Esophagus (tissue), 2 donors: ENCODE measurements around the gene SYMPK. TPM values are rescaled to one million over a fixed set of nuclear protein-coding genes. Genes with fewer than 3 reads are reported as not detected.
A peak's percentile ranks its signal among the peaks of the same experiment; 100 is the strongest.
"Not testable (repeated sequence)": the region's sequence is repeated elsewhere in the genome, so short reads cannot be mapped to it uniquely, and the experiment has no call there.

Experiments
- H3K27ac ChIP-seq, 2 donors: one replicate each; pipeline ENCODE4 v1.5.1; 2013; ENCODE audit warnings: low read depth in 2 of 2, mild to moderate bottlenecking in 2 of 2, inconsistent platforms in 1 of 2, low read length in 1 of 2, moderate library complexity in 1 of 2
- H3K27me3 ChIP-seq, 2 donors: one replicate each; pipeline ENCODE4 v1.6.1; 2013; ENCODE audit warnings: low read length in 2 of 2, control low read depth in 1 of 2, mild to moderate bottlenecking in 1 of 2; ENCODE audit not compliant: insufficient read depth in 2 of 2, control insufficient read depth in 1 of 2
- H3K36me3 ChIP-seq, 2 donors: one replicate each; pipeline ENCODE4 v1.6.1; 2013; ENCODE audit warnings: low read length in 1 of 2; ENCODE audit not compliant: control insufficient read depth in 2 of 2, insufficient read depth in 2 of 2
- H3K4me1 ChIP-seq, 2 donors: one replicate each; pipeline ENCODE4 v1.6.1; 2013; ENCODE audit warnings: low read length in 1 of 2; ENCODE audit not compliant: control insufficient read depth in 2 of 2, insufficient read depth in 2 of 2
- H3K4me3 ChIP-seq, 2 donors: one replicate each; pipeline ENCODE4 v1.5.1; 2013; ENCODE audit warnings: low read length in 2 of 2, mild to moderate bottlenecking in 2 of 2, low read depth in 1 of 2, moderate library complexity in 1 of 2
- H3K9me3 ChIP-seq, 2 donors: one replicate each; pipeline ENCODE4 v1.6.1; 2013; ENCODE audit warnings: mild to moderate bottlenecking in 2 of 2, low read depth in 1 of 2, low read length in 1 of 2, moderate library complexity in 1 of 2; ENCODE audit not compliant: control insufficient read depth in 2 of 2, insufficient read depth in 1 of 2
- WGBS, 2 donors: extraction: QIAGEN DNeasy Blood & Tissue Kit; methylation state at CpG; one replicate each; pipeline ENCODE4 v1.1.7; 2013; 5-methylcytosine and 5-hydroxymethylcytosine counted together
- polyA plus RNA-seq, 2 donors: library from polyadenylated mRNA; stranded (reverse); fragments of 200-250 nt; gene quantifications; one replicate each; pipeline ENCODE4 v1.2.3, GENCODE V29; 2013
- donor health status: healthy with polysubstance abuse.
- donor health status: Bipolar disorder and iron deficiency.

The SYMPK gene
- polyA plus RNA-seq, 2 donors: 31.3 to 76.3 TPM

GRCh38 chr19:45900738-45901431, 37.9 kb upstream of the SYMPK start:
- Histone ChIP-seq H3K4me1 (peaks cover 4% of the 10 kb centered on the region in 2 donors), H3K27me3 (no peaks in the 10 kb centered on the region), H3K9me3 (no peaks in the 10 kb centered on the region), H3K36me3 (peaks cover 0 to 9% of the 10 kb centered on the region in 2 donors), H3K27ac (no peak overlapping the region), H3K4me3 (peak overlapping the region; percentile 67 to 71)
- 51 to 57% methylated on average over 22 of the region's 22 CpGs for WGBS, 2 donors

- no peaks in the 10 kb centered on the region for H3K27me3 ChIP-seq
- H3K9me3 ChIP-seq: no peaks in the 10 kb centered on the region
- H3K4me1 ChIP-seq: peaks cover 4% of the 10 kb centered on the region in 2 donors
- WGBS, 2 donors: 95 to 97% methylated on average over 4 of the region's 4 CpGs
- H3K36me3 ChIP-seq: peaks cover 0 to 9% of the 10 kb centered on the region in 2 donors
- no peak overlapping the region for H3K27ac ChIP-seq
- no peak overlapping the region for H3K4me3 ChIP-seq
These were observed 37.1 kb upstream of the SYMPK start for GRCh38 chr19:45899919-45900589.

- 94% methylated on average over 7 of the region's 7 CpGs for WGBS, 2 donors
- Histone ChIP-seq H3K27me3 (no peaks in the 10 kb centered on the region), H3K27ac (no peak overlapping the region), H3K36me3 (peaks cover 0 to 9% of the 10 kb centered on the region in 2 donors), H3K4me1 (peaks cover 4% of the 10 kb centered on the region in 2 donors), H3K4me3 (no peak overlapping the region), H3K9me3 (no peaks in the 10 kb centered on the region)
These were observed 36.3 kb upstream of the SYMPK start for GRCh38 chr19:45899253-45899652.

GRCh38 chr19:45897261-45897812, 34.4 kb upstream of the SYMPK start:
- Histone ChIP-seq H3K4me1 (peaks cover 4% of the 10 kb centered on the region in 2 donors), H3K27ac (no peak overlapping the region), H3K27me3 (no peaks in the 10 kb centered on the region), H3K9me3 (no peaks in the 10 kb centered on the region), H3K36me3 (peaks cover 0 to 9% of the 10 kb centered on the region in 2 donors), H3K4me3 (no peak overlapping the region)
- WGBS, 2 donors: 92 to 93% methylated on average over 8 of the region's 8 CpGs

- WGBS, 2 donors: 96 to 97% methylated on average over 12 of the region's 12 CpGs
- H3K36me3 ChIP-seq, H3K9me3 ChIP-seq, H3K27ac ChIP-seq, H3K27me3 ChIP-seq, H3K4me1 ChIP-seq, H3K4me3 ChIP-seq: not testable (repeated sequence)
These were observed 33.1 kb upstream of the SYMPK start for GRCh38 chr19:45895983-45896599.

GRCh38 chr19:45895519-45895972, 32.6 kb upstream of the SYMPK start:
- H3K36me3 ChIP-seq: peaks cover 0 to 9% of the 10 kb centered on the region in 2 donors

GRCh38 chr19:45890877-45891276, 27.9 kb upstream of the SYMPK start:
- Histone ChIP-seq H3K4me1 (no peaks in the 10 kb centered on the region), H3K27me3 (no peaks in the 10 kb centered on the region), H3K9me3 (no peaks in the 10 kb centered on the region), H3K27ac (no peak overlapping the region), H3K36me3 (no peaks in the 10 kb centered on the region), H3K4me3 (no peak overlapping the region)
- 85 to 88% methylated on average over 11 to 17 of the region's 17 CpGs for WGBS, 2 donors

More at GRCh38 chr19:45895519-45895972, 32.6 kb upstream of the SYMPK start:
- no peak overlapping the region for H3K4me3 ChIP-seq
- H3K27ac ChIP-seq: no peak overlapping the region
- no peaks in the 10 kb centered on the region for H3K9me3 ChIP-seq
- H3K27me3 ChIP-seq: no peaks in the 10 kb centered on the region
- 80 to 81% methylated on average over 9 of the region's 9 CpGs for WGBS, 2 donors
- no peaks in the 10 kb centered on the region for H3K4me1 ChIP-seq

- H3K36me3 ChIP-seq: peaks cover 0 to 2% of the 10 kb centered on the region in 2 donors
- no peak overlapping the region for H3K27ac ChIP-seq
- H3K27me3 ChIP-seq: no peaks in the 10 kb centered on the region
- peaks cover under 1 to 11% of the 10 kb centered on the region in 2 donors for H3K4me1 ChIP-seq
- no peaks in the 10 kb centered on the region for H3K9me3 ChIP-seq
- no peak overlapping the region for H3K4me3 ChIP-seq
- 71% methylated on average over 6 of the region's 6 CpGs for WGBS, 2 donors
These were observed 26.4 kb upstream of the SYMPK start for GRCh38 chr19:45889210-45889885.

- Histone ChIP-seq H3K36me3 (peaks cover 0 to 2% of the 10 kb centered on the region in 2 donors), H3K27ac (peak overlapping the region; percentile 90 to 95), H3K27me3 (no peaks in the 10 kb centered on the region), H3K4me3 (peak overlapping the region; percentile 59 to 83), H3K9me3 (no peaks in the 10 kb centered on the region), H3K4me1 (peaks cover 9 to 21% of the 10 kb centered on the region in 2 donors)
- WGBS, 2 donors: 45 to 49% methylated on average over 10 of the region's 10 CpGs
These were observed 24.3 kb upstream of the SYMPK start for GRCh38 chr19:45887200-45887710.
